HS-5 (cell line): ENCODE measurements around the gene GSN.

Experiments
- DNase-seq: peaks from one replicate; pipeline ENCODE4 v3.0.0-alpha.2; 2012; ENCODE audit warnings: low read depth

Gene GSN

DNA sequence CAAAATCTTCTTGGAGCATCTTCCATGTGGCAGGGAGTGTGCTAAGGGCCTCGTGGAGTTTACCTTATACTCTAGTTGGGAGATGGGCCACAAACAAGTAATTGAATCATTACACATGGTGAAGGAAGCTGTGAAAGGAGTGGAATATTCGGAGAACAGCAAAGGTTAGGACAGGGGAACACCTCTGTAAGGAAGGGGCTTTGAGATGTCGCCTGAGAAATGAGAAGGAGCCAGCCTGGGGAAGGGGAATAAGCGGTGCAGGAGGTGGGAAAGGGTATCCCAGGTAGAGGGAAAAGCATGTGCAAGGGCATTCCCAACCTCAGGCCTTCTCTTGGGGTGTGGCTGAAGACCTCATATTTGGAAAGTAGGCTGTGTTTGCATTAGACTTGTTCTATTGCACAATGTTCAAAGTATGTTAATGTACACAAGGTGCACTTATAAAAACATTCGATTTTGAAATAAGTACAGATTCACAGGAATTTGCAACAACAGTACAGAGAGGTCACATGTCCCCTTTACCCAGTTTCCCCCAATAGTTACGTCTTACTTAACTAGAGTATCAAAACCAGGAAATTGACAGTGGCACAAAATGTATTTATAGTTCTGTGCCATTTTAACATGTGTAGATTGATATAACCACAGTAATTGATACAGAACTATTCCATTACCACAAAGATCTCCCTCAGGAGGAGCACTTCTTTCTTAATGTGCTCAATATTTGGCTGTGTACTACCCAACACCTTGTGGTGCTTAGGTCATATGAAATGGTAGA, 104.5 kb downstream of the GSN start:
- no peak for DNase-seq

- DNase-seq, result no peak
Observed at GRCh38 chr9:121373011-121373729, 105.2 kb downstream of the GSN start.

DNA sequence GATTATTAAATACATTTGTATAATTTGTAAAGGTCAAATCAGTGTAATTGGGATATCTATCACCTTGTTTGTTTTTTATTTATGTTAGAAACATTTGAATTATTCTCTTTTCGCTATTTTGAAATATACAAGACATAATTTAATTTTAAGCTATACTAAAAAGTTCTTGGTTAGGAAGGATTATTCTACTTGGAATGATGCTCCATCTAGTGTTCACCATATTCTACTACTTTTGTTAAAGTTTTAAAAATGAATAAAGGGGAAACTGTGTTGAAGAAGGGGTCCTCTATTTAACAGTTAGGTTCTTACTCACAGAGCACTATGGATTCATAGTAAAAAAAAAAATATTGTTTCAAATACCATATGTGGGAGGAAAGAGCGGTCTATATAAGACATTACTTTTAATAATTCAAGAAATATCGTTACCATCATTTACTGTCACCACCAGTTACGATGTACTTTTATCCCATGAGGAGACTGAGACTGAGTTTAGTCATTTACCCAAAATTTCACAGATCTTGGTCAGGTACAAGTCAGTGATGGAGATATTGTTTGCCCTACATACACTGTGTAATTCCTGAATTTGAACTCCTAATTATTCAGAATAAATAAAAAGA, 108.4 kb downstream of the GSN start:
- DNase-seq, result no peak

- no peak for DNase-seq
Observed at GRCh38 chr9:121380846-121381245, 112.9 kb downstream of the GSN start.
